ENCODE data around the gene ZNF563. TPM values are rescaled to one million over a fixed set of nuclear protein-coding genes. Genes with fewer than 3 reads are reported as not detected.

ZNF563 gene
- total and polyA plus RNA-seq, 2 of the 8 experiments (the other 6 are each of a cell fraction or from before 2014, with no cell fraction given), result 0.91 to 2.3 TPM

GRCh38 chr19:12284226-12284625 is 49.2 kb downstream of the ZNF563 start:
- DNase-seq (ENCODE audit: low read depth in 1 of 2, low spot score in 2 of 2) (no peak), FAIRE-seq (no peak)
- H2BK20ac ChIP-seq (ENCODE audit: low read length), result no peak overlapping the region
- CTCF ChIA-PET (ENCODE audit: partially characterized antibody), result no interaction called here
- H3K23me2 ChIP-seq (ENCODE audit: low read depth, low read length), result no peaks in the 10 kb centered on the region
- no peak overlapping the region for H2BK5ac ChIP-seq (ENCODE audit: low read depth, low read length)
- no peaks in the 10 kb centered on the region for H4K20me1 ChIP-seq (replicated peaks in 1 of 2; ENCODE audit: control insufficient read depth in 1 of 2, insufficient read depth in 2 of 2, low read length in 2 of 2)
- 94% methylated on average over 14 of the region's 14 CpGs; no CpG with 5 or more reads in 1 of the 2 experiments for WGBS, 2 experiments (ENCODE audit: extremely low coverage in 1 of 2, insufficient coverage in 1 of 2, insufficient read length in 1 of 2, insufficient replicate concordance in 2 of 2, low coverage in 1 of 2, low lambda C conversion rate in 2 of 2, missing lambda C conversion rate in 1 of 2)
- no peaks in the 10 kb centered on the region for H3K27me3 ChIP-seq (replicated peaks in 1 of 4; ENCODE audit: control insufficient read depth in 3 of 4, extremely low read depth in 1 of 4, insufficient read depth in 3 of 4, low read length in 3 of 4)
- no peak overlapping the region for H3K4me2 ChIP-seq (ENCODE audit: insufficient read depth in 1 of 2, low read depth in 2 of 2, low read length in 2 of 2)
- H3K4me1 ChIP-seq (replicated peaks in 1 of 4; ENCODE audit: control insufficient read depth in 3 of 4, insufficient read depth in 4 of 4, low read length in 3 of 4), result no peaks in the 10 kb centered on the region
- no peak overlapping the region for H2BK15ac ChIP-seq (ENCODE audit: low read length)
- POLR2A ChIA-PET (ENCODE audit: partially characterized antibody), result interaction anchor here (0.6 kb wide), 1 partner anchor 317 kb away, joined by 3 read pairs; no protein-coding TSS in a partner anchor
- peaks cover 3 to 6% of the 10 kb centered on the region in 2 experiments; a peak in 2 of 4 replicates for H3K9me3 ChIP-seq (ENCODE audit: insufficient read depth in 2 of 2, low read depth in 1 of 2, low read length in 1 of 2)
- H2BK120ac ChIP-seq (replicated peaks; ENCODE audit: low read depth, low read length), result no peak overlapping the region
- no peaks in the 10 kb centered on the region; a peak in 2 of 4 replicates for H3K79me2 ChIP-seq (ENCODE audit: control insufficient read depth in 1 of 2, insufficient read depth in 2 of 2, low read length in 2 of 2)
- no peak overlapping the region for H2BK12ac ChIP-seq (ENCODE audit: low read depth, low read length)
- no peak overlapping the region for H3K27ac ChIP-seq (ENCODE audit: low read depth, low read length)
- no peak overlapping the region for H3K4me3 ChIP-seq (ENCODE audit: extremely low read depth in 1 of 4, insufficient read depth in 2 of 4, low read depth in 3 of 4, low read length in 4 of 4)
- no peak overlapping the region for H4K8ac ChIP-seq (ENCODE audit: extremely low read depth, insufficient read depth, low read length)
- H3K79me1 ChIP-seq (ENCODE audit: low read depth, low read length), result no peaks in the 10 kb centered on the region
- no peak overlapping the region for H2AK5ac ChIP-seq (ENCODE audit: low read depth, low read length)
- H4K5ac ChIP-seq (ENCODE audit: insufficient read length, low read depth, low read length), result no peak overlapping the region
- H3K36me3 ChIP-seq (ENCODE audit: control insufficient read depth in 2 of 4, insufficient read depth in 4 of 4, low read length in 3 of 4), result no peaks in the 10 kb centered on the region; a peak in 1 of 8 replicates
- H3K9ac ChIP-seq (replicated peaks in 1 of 4; ENCODE audit: extremely low read depth in 1 of 4, low read depth in 3 of 4, low read length in 3 of 4), result no peak overlapping the region
- TF ChIP-seq HDAC6 (IDR thresholded peaks at IDR 0.05; ENCODE audit: low read depth, low read length) (no peak), POLR2AphosphoS5 (IDR thresholded peaks at IDR 0.05; ENCODE audit: low read depth, low read length) (no peak)
- no peak overlapping the region for H3K18ac ChIP-seq (ENCODE audit: extremely low read depth, low read length)
- H3K56ac ChIP-seq (replicated peaks; ENCODE audit: insufficient read length, low read depth, low read length), result no peak overlapping the region
- H4K91ac ChIP-seq (replicated peaks; ENCODE audit: insufficient read length, low read length), result no peak overlapping the region
- H3K14ac ChIP-seq (ENCODE audit: insufficient read length), result no peak overlapping the region
- no peak overlapping the region for H3K23ac ChIP-seq (ENCODE audit: insufficient read length)
- no peak overlapping the region for H3K4ac ChIP-seq (replicated peaks; ENCODE audit: insufficient read length, low read depth, low read length)
- H2AFZ ChIP-seq (ENCODE audit: low read length), result no peak overlapping the region
